ENCODE measurements around the gene TNNI3. TPM values are rescaled to one million over a fixed set of nuclear protein-coding genes. Genes with fewer than 3 reads are reported as not detected.

The TNNI3 gene
- total and polyA plus RNA-seq, 9 of the 15 experiments (the other 6 are each of a cell fraction or from before 2014, with no cell fraction given): 4.7 to 158 (median 42.0) TPM

DNA sequence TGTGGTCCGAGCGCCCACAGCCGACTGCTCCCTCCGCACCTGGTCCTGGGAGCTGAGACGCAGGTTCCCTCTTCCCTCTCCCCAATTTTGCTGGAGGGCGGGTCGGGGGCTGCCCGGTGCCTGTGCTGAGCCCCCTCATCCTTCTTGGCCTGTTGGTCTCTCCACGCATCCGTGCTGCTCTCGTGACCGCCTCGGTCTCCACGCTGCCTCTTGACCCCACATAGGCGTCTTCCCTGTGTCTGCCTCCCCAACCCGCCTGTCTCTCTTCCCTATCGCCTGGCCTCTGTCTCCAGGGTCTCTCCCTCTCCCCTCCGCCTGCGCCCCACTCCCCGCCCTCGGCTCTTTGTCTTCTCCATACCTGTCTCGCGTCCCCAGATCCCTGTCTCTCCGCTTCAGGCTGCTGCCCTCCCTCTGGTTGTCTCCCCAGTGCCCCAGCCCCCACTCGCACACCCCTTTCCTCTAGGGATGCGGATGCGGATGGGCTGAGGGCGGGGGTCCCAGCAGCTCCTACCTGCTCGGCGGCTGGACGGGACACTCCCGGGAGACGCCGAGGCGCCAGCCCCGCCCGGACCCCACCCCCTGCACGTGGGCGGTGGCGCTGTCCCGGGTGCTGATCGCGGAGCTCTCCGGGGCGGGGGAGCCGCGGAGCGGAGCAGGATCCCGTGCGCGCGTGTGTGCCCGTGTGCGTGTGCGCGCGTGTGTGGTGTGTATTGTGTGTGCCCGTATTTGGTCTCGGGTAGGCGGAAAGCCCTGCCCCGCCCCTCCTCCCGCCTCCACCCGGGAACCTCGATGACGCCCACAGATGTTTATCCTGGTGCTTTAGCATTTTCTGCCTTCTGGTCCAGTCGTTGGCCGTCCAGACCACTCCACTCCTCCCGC is 22.3 kb upstream of the TNNI3 start, which contains the start of gene SYT5 (continued):
- TF ChIP-seq NR4A1 (CRISPR knock-in tag; IDR thresholded peaks at IDR 0.05): no peak
- no peak for TF ChIP-seq NR4A1 (tag; IDR thresholded peaks at IDR 0.05)
- TF ChIP-seq ARHGAP35 (IDR thresholded peaks at IDR 0.05; ENCODE audit: partially characterized antibody): no peak
- TF ChIP-seq NELFE (IDR thresholded peaks at IDR 0.05; ENCODE audit: insufficient read depth, insufficient read length): no peak
- TF ChIP-seq TCF7L2 (IDR thresholded peaks at IDR 0.05; ENCODE audit: low read depth, low read length): no peak
- peak; percentile 29; the same call in 1 of the 2 replicates for TF ChIP-seq ZNF282 (CRISPR knock-in tag; IDR thresholded peaks at IDR 0.05)
- no peak for TF ChIP-seq GTF2A2 (tag; IDR thresholded peaks at IDR 0.05)
- TF ChIP-seq, protein P1, sequence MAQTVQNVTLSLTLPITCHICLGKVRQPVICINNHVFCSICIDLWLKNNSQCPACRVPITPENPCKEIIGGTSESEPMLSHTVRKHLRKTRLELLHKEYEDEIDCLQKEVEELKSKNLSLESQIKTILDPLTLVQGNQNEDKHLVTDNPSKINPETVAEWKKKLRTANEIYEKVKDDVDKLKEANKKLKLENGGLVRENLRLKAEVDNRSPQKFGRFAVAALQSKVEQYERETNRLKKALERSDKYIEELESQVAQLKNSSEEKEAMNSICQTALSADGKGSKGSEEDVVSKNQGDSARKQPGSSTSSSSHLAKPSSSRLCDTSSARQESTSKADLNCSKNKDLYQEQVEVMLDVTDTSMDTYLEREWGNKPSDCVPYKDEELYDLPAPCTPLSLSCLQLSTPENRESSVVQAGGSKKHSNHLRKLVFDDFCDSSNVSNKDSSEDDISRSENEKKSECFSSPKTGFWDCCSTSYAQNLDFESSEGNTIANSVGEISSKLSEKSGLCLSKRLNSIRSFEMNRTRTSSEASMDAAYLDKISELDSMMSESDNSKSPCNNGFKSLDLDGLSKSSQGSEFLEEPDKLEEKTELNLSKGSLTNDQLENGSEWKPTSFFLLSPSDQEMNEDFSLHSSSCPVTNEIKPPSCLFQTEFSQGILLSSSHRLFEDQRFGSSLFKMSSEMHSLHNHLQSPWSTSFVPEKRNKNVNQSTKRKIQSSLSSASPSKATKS (CRISPR knock-in tag; IDR thresholded peaks at IDR 0.05): no peak
- TF ChIP-seq, protein P2, sequence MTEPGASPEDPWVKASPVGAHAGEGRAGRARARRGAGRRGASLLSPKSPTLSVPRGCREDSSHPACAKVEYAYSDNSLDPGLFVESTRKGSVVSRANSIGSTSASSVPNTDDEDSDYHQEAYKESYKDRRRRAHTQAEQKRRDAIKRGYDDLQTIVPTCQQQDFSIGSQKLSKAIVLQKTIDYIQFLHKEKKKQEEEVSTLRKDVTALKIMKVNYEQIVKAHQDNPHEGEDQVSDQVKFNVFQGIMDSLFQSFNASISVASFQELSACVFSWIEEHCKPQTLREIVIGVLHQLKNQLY (CRISPR knock-in tag; conservative IDR thresholded peaks at IDR 0.05): no peak
- TF ChIP-seq ZNF584 (CRISPR knock-in tag; IDR thresholded peaks at IDR 0.05; ENCODE audit: low read depth): no peak
- TF ChIP-seq MTA3 (IDR thresholded peaks at IDR 0.05; ENCODE audit: borderline replicate concordance): no peak
- TF ChIP-seq JUN (IDR thresholded peaks at IDR 0.05; ENCODE audit: borderline replicate concordance, low read depth, low read length): peak; percentile 12; the same call in 1 of the 2 replicates
- TF ChIP-seq JUN (CRISPR knock-in tag; IDR thresholded peaks at IDR 0.05; ENCODE audit: borderline replicate concordance): no peak
- TF ChIP-seq TBP (optimal IDR thresholded peaks at IDR 0.05; ENCODE audit: low read depth, low read length): no peak
- TF ChIP-seq ZNF764 (CRISPR knock-in tag; IDR thresholded peaks at IDR 0.05; ENCODE audit: low read depth): no peak
- TF ChIP-seq ZFP1 (CRISPR knock-in tag; IDR thresholded peaks at IDR 0.05): no peak
- TF ChIP-seq SOX6 (IDR thresholded peaks at IDR 0.05): no peak
- TF ChIP-seq, protein P3, sequence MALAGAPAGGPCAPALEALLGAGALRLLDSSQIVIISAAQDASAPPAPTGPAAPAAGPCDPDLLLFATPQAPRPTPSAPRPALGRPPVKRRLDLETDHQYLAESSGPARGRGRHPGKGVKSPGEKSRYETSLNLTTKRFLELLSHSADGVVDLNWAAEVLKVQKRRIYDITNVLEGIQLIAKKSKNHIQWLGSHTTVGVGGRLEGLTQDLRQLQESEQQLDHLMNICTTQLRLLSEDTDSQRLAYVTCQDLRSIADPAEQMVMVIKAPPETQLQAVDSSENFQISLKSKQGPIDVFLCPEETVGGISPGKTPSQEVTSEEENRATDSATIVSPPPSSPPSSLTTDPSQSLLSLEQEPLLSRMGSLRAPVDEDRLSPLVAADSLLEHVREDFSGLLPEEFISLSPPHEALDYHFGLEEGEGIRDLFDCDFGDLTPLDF (CRISPR knock-in tag; IDR thresholded peaks at IDR 0.05): 0 out of 2 replicates have a peak, but pooled peaks have one; percentile 57
- TF ChIP-seq, protein P4, sequence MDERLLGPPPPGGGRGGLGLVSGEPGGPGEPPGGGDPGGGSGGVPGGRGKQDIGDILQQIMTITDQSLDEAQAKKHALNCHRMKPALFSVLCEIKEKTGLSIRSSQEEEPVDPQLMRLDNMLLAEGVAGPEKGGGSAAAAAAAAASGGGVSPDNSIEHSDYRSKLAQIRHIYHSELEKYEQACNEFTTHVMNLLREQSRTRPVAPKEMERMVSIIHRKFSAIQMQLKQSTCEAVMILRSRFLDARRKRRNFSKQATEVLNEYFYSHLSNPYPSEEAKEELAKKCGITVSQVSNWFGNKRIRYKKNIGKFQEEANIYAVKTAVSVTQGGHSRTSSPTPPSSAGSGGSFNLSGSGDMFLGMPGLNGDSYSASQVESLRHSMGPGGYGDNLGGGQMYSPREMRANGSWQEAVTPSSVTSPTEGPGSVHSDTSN (CRISPR knock-in tag; IDR thresholded peaks at IDR 0.05; ENCODE audit: low read depth): no peak
- TF ChIP-seq, protein P4 (tag; conservative IDR thresholded peaks at IDR 0.05; ENCODE audit: low read depth): no peak
- 0 out of 2 replicates have a peak, but pooled peaks have one; percentile 27 for TF ChIP-seq ELF4 (CRISPR knock-in tag; IDR thresholded peaks at IDR 0.05)
- no peak for TF ChIP-seq E2F3 (CRISPR knock-in tag; IDR thresholded peaks at IDR 0.05)
- no peak for TF ChIP-seq RNF2 (IDR thresholded peaks at IDR 0.05)
